Erythroblast (primary cell): ENCODE data around the gene SFSWAP.

Source experiments
- DNase-seq, 2 experiments: peaks; one replicate each; lab custom pipeline; 2025; lab: John Stamatoyannopoulos, UW
- GATA1 ChIP-seq: IDR thresholded peaks from 2 replicates; pipeline ENCODE4 v1.6.1; 2011; ENCODE audit warnings: low read depth, mild to moderate bottlenecking, control low read depth, low read length, moderate library complexity
- POLR2A ChIP-seq: IDR thresholded peaks from 2 replicates; pipeline ENCODE4 v1.6.1; 2011; ENCODE audit warnings: mild to moderate bottlenecking, low read length

Gene SFSWAP

DNA sequence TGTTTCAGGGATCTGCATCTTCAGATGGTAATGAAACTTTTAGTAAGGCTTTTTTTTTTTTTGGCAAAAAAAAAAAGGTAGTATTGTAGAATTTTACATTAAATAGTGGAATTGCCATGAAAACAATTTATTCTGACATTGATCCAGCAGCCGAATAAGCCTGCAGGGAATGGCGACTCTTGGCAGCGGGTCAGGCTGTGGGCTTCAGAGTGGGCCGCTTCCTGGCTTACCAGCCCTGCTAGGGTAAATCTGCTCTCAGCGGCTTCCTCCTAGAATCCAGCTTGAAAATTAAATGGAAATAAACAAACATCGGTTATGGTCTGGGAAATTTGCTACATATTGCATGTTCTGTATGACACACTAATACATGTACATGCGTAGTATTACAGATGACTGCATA lies 34.8 kb downstream of the SFSWAP start:
- TF ChIP-seq POLR2A (no peak), GATA1 (no peak)
- DNase-seq = no peak

DNA sequence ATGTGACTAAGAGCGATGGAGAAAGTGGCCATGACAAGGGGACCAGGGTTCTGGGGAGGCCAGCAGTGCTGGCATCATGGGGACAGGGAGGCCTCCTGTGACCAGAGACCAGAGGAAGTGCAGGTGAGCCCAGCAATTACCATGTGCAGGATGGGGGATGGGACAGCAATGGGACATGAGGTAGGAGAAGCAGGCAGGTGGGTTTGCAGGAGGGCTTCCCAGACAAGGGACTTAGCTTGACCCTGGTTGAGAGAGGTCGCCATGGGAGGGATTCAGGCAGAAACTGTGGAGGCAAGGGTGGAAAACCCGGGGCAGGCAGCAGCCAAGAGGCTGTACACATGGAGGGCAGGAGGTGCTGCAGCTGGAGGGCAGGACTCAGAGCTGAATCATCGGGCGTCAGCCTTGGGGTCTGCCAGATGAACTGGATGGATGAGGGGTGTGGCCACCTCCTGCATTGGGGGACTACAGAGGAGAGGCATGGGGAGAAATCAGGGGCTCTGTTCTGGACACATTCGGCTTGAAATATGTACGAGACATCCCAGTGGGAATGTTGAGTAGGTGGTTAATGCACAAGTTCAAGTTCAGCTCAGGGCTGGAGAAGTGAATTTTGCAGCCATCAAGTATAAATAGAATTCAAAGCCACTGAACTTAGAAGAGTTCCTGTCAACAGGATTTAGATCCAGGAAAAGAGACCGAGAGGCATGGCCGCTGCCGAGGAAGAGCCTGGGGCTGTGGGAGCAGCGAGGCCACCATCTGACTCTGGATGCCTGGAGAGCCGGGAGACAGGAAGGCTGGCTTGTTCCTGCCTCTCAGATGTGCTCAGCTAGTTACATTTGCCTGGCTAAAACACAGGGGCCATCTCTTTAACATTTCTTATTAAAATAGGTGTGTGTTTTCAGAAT lies 36.6 kb downstream of the SFSWAP start:
- TF ChIP-seq POLR2A = no peak
- TF ChIP-seq GATA1 = no peak
- DNase-seq = no peak

DNA sequence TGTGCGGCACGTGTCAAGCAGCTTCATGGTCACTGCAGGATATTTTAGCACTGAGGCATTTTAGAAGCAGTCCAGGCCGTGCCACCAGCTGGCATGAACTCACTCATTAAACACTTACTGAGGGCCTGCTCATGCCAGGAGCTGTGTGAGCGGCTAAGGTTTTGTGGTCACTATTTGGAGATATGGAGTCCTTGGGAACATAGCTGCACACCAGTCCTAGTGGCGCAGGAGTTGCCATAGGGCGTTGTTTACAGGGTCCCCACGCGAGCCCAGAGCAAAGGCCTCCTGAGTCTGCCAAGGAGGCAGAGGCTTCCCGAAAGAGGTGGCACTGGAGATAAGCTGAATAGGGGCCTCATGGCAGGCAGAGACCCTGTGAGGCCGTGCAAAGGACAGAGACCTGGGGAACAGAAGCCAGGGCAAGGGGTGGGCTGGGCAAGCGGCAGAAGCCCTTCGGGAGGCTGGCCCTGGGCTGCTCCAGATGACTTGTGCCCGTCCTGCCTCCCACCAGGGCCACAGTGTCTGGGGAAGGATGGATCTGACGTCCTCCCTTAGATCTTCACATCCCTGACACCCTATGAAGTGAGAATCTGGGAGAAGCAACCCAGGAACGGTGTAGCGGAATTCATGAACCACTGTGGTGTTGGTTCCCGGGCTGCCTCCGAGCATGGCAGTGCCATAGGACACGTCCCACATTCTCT lies 38.9 kb downstream of the SFSWAP start:
- no peak for TF ChIP-seq GATA1
- TF ChIP-seq POLR2A = no peak
- DNase-seq = no peak

DNA sequence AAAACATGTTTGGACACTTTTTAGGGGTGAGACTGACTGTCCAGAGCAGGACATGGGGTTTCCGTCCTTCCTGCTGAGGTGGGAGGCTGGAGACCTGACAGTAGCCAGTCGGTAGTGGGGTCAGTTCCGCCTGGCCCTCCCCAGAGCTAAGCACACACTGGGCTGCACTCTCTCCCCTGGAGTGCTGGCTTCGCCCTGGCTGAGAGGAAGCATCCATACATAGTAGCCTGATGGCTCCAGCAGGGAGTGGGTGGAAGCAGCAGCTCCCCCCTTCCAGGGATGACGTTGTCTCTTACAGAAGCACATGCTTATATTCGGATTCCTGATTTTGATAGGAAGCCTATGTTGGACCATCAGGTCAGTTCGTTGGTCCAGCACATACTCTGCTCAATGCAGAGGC lies 40.4 kb downstream of the SFSWAP start:
- TF ChIP-seq POLR2A (no peak), GATA1 (no peak)
- no peak for DNase-seq

DNA sequence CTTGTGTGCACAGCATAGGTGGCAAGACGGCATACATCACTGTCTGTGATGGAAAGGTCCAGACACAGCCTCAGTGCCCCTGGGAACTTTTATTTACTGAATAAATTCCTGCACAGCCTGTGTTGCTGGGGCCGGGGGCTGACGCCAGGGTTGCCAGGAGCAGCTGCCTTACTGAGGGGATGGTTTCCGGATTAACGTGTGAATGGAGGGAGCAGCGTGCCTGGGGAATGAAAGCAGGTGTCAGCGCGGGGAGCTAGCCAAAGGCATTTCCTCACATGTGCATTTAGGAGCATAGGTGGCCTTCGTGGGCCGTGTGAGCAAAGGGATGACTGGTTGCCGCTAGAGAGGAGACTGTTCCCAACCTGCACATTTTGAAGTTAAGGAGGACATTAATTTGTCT lies 41.6 kb downstream of the SFSWAP start:
- no peak for DNase-seq

DNA sequence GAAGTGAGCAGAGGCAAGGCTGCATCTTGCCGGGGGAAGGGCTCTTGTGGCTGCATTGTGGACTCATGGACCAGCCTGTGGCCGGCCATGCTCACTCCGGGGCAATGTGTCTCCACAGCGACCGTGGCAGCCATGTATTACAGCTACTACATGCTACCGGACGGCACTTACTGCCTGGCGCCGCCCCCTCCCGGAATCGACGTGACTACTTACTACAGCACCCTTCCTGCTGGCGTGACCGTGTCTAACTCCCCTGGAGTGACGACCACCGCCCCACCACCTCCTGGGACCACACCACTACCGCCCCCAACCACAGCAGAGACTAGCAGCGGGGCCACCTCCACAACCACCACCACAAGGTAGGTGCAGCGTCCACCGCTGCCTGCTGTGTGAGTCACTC lies 42.1 kb downstream of the SFSWAP start:
- DNase-seq = no peak
- TF ChIP-seq GATA1 = no peak
- TF ChIP-seq POLR2A = no peak

More for the DNA sequence above, 41.6 kb downstream of the SFSWAP start:
- TF ChIP-seq GATA1 (no peak), POLR2A (no peak)

DNA sequence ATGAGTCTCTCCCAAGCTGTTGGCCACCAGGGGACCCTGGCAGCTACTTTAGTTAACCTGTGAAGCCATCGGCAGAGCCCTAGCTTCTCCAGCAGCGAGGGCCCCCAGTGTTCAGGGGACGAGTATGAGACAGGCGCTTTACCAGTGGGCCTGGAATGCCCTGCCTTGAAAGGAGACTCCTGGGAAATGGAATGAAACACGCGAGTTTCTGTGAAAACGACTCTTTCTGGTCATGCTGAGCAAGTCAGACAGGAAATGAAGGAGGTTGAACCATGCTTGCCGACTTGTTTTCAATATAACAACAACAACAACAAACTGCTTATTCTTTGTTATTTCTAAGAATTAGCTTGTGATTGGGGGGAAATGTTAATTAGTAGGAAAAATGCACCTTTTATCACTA lies 42.9 kb downstream of the SFSWAP start:
- TF ChIP-seq POLR2A (no peak), GATA1 (no peak)
- no peak for DNase-seq

DNA sequence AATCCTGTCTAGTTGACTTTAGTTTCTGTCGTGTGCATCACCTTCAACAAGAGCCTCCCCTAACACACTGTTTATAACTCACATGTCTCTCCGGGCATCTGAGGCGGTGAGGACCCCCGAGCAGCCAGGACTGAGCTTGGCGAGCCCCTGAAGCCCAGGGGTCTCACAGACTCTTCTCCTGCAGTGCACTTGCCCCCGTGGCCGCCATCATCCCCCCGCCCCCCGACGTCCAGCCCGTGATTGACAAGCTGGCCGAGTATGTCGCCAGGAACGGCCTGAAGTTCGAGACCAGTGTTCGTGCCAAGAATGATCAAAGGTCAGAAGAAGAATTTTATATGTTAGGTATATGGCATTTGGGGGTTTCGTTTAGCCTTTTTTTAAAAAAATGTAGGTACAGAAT lies 43.3 kb downstream of the SFSWAP start:
- DNase-seq = no peak
- TF ChIP-seq GATA1 = no peak
- no peak for TF ChIP-seq POLR2A

DNA sequence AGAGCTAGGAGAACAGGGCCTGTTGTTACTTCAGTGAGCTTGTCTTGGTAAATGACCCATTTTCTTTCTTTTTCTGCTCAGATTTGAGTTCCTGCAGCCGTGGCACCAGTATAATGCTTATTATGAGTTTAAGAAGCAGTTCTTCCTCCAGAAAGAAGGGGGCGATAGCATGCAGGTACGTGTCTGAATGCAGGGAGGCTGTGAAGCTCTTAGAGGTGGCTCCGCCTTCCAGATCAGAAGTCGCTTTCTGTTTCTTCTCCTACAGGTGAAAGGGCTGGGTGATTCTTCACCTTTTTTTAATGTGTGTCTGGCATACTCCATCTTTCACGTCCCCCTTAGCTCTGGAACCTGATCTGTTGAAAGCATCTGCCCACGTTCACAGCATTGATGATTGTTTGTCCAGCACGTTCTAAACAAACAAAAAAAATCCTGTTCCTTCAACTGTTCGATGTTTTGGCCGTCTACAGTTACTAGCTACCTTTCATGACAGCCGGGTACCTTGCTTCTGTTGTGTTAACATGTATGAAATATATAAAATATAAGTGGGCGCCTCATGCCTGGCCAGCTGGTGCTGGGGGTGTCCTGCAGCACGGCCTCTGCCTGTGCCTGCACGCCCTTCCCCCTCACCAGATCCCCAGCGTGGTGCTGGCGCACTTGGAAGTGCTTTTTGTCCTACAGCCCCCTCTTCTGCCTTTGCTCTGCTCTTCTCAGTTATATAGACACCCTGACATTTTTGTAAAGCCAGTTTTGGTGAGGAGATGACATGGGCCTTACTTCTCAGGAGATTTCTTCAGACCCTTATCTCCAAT lies 44.6 kb downstream of the SFSWAP start:
- TF ChIP-seq POLR2A (no peak), GATA1 (no peak)
- DNase-seq = peak; percentile 63

DNA sequence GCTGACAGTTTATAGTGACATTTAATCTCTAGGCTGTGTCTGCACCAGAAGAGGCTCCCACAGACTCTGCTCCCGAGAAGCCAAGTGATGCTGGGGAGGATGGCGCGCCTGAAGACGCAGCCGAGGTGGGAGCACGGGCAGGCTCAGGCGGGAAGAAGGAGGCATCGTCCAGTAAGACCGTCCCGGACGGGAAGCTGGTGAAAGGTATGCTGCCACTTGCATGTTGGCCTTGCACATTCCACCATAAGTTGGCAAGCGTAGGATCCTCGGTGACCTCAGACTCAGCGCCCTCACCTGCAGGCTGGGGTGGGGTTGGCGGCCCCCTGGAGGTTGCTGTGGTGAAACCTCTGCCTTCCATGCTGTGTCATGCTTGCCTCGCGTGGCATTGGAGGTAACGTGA lies 45.6 kb downstream of the SFSWAP start:
- DNase-seq = no peak
- TF ChIP-seq GATA1 = no peak
- TF ChIP-seq POLR2A = no peak

DNA sequence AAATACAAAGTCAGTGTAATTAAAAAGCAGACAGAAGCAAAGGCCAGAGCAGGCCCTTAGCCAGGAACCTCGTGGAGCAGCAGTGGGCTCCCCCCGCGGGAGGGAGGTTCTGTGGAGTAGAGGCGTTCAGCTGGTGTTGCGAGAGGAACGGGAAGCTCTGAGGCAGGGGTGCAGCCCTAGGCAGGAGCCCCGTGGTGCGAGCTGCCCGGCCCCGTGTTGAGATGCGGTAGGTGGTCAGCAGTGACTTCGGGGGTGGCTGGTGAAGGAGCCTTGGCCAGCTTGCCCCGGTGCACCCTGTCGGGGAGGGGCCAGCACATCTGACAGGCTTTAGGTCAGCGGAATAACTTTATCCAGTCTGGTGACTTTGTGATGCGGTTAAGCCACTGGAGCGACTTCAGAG lies 46.2 kb downstream of the SFSWAP start:
- TF ChIP-seq GATA1 = no peak
- no peak for TF ChIP-seq POLR2A
- DNase-seq = no peak

DNA sequence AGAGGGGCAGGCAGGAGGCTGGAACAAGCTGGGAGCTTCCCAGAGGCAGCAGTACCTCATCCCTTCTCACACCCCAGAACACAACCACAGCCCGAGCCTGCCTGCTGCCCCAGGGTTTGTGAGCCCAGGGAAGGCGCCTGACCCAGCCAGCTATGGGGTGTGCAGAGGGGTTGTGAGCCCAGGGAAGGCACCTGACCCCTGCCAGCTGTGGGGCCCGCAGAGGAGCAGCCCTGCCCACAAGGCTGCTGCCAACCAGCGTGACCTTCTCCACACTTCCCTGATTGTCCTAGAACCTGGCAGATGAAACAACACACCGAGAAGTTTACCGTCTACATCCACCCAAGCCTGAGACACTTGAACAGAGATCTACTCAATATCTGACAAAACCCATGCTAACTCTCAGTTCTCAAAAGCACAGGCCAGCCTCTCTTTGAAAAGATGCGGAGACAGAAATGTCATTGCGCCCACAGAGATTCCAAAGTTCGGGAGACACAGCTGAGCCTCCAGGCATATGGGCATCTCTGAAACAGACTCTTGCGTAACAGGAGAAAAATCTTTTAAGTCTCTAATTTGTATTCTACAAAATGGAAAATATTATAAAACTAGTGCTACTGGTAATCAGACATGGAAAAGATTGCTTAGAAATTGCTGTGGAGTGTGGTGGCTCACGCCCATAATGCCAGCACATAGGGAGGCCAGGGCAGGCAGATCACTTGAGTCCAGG lies 47.3 kb downstream of the SFSWAP start:
- TF ChIP-seq GATA1 (no peak), POLR2A (no peak)
- DNase-seq = no peak

DNA sequence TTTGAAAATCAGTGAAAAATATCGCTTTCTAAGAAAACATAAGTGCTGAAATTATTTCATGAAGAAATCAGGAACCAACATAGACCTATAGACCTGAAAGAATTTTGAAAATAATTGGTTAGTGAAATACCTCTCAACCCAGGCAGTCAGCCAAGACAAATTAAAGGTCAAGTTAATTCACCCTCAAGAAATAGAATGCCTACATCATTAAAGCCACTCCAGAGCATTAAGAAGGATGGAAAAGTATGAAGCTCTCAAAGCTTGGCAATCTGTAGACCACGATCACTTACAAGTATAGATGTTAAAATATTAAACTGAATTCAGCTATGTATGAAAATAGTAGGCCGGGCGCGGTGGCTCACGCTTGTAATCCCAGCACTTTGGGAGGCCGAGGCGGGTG lies 48.3 kb downstream of the SFSWAP start:
- no peak for DNase-seq
- no peak for TF ChIP-seq GATA1
- no peak for TF ChIP-seq POLR2A
